DOHH2 (cell line): ENCODE results near the gene CTPS2.

ENCODE experiments used
- H3F3A ChIP-seq: fragments of 200-600 bp; sonication (generic), shearing (Covaris generic); 2 replicates; pipeline ENCODE4 v1.6.0; 2016; ENCODE audit warnings: antibody characterized with exemption, mild to moderate bottlenecking; ENCODE audit not compliant: control insufficient read depth, insufficient read depth
- H3K27ac ChIP-seq: fragments of 200-600 bp; sonication (generic); 2 replicates; pipeline ENCODE4 v1.5.1; 2014; ENCODE audit warnings: low read depth, mild to moderate bottlenecking, low read length, moderate library complexity
- H3K27me3 ChIP-seq: fragments of 200-600 bp; sonication (generic); 2 replicates; pipeline ENCODE4 v1.6.1; 2014; ENCODE audit warnings: mild to moderate bottlenecking, low read length, mixed read lengths; ENCODE audit not compliant: control insufficient read depth
- H3K36me3 ChIP-seq: fragments of 200-600 bp; sonication (generic); 2 replicates; pipeline ENCODE4 v1.6.1; 2014; ENCODE audit warnings: mild to moderate bottlenecking, low read length, moderate library complexity, mixed read lengths; ENCODE audit not compliant: control insufficient read depth
- H3K4me1 ChIP-seq: fragments of 200-600 bp; sonication (generic); 2 replicates; pipeline ENCODE4 v1.6.1; 2014; ENCODE audit warnings: mild to moderate bottlenecking, low read length, mixed read lengths; ENCODE audit not compliant: control insufficient read depth
- H3K4me2 ChIP-seq: fragments of 200-600 bp; sonication (generic); 2 replicates; pipeline ENCODE4 v1.6.0; 2014; ENCODE audit warnings: mild to moderate bottlenecking, low read length, moderate library complexity
- H3K4me3 ChIP-seq: fragments of 200-600 bp; sonication (generic); 2 replicates; pipeline ENCODE4 v1.5.1; 2014; ENCODE audit warnings: mild to moderate bottlenecking, low read length, mixed read lengths
- H3K79me2 ChIP-seq: fragments of 200-600 bp; sonication (generic); 2 replicates; pipeline ENCODE4 v1.6.1; 2014; ENCODE audit warnings: mild to moderate bottlenecking, low read length, mixed read lengths; ENCODE audit not compliant: control insufficient read depth
- H3K9me2 ChIP-seq: fragments of 200-600 bp; sonication (generic); replicated peaks from 2 replicates; pipeline ENCODE4 v1.6.1; 2014; ENCODE audit warnings: mild to moderate bottlenecking, low read length, mixed read lengths; ENCODE audit not compliant: control insufficient read depth
- H3K9me3 ChIP-seq: fragments of 200-600 bp; sonication (generic); 2 replicates; pipeline ENCODE4 v1.6.1; 2014; ENCODE audit warnings: antibody characterized with exemption, low read length, mixed read lengths; ENCODE audit not compliant: control insufficient read depth, insufficient read depth
- H4K20me1 ChIP-seq: fragments of 200-600 bp; sonication (generic); 2 replicates; pipeline ENCODE4 v1.6.0; 2014; ENCODE audit warnings: low read depth, mild to moderate bottlenecking, antibody characterized with exemption, low read length, moderate library complexity; ENCODE audit not compliant: control insufficient read depth, insufficient read depth
- CTCF ChIP-seq: fragments of 200-600 bp; sonication (generic); IDR thresholded peaks from one replicate; pipeline ENCODE4 v1.5.1; 2014; ENCODE audit warnings: antibody characterized with exemption, mild to moderate bottlenecking, low read depth, low read length; ENCODE audit not compliant: poor library complexity, severe bottlenecking
- EZH2phosphoT487 ChIP-seq: fragments of 200-600 bp; sonication (generic); IDR thresholded peaks from 2 replicates; pipeline ENCODE4 v1.6.1; 2017; ENCODE audit warnings: borderline replicate concordance, mild to moderate bottlenecking, antibody characterized with exemption, low read length, moderate library complexity, mixed read lengths

Gene CTPS2

GRCh38 chrX:16705370-16705769 lies 7.1 kb downstream of the CTPS2 start:
- TF ChIP-seq EZH2phosphoT487 (no peak), CTCF (no peak)
- peaks cover 34% of the 10 kb centered on the region for H3K36me3 ChIP-seq
- H3K9me2 ChIP-seq: no peaks in the 10 kb centered on the region

GRCh38 chrX:16702700-16703599 lies 9.5 kb downstream of the CTPS2 start:
- Histone ChIP-seq H3K4me1 (peaks cover 53% of the 10 kb centered on the region), H3K9me2 (no peaks in the 10 kb centered on the region), H4K20me1 (no peaks in the 10 kb centered on the region), H3K79me2 (peaks cover 32% of the 10 kb centered on the region), H3K4me2 (peak overlapping the region; percentile 76; the same call in 1 of the 2 replicates), H3K36me3 (peaks cover 38% of the 10 kb centered on the region), H3K9me3 (no peaks in the 10 kb centered on the region), H3K27me3 (no peaks in the 10 kb centered on the region), H3K27ac (peak overlapping the region; percentile 98), H3F3A (peaks cover 14% of the 10 kb centered on the region), H3K4me3 (no peak overlapping the region)
- TF ChIP-seq EZH2phosphoT487 (no peak), CTCF (no peak)

More at GRCh38 chrX:16705370-16705769, 7.1 kb downstream of the CTPS2 start:
- Histone ChIP-seq H3K27me3 (no peaks in the 10 kb centered on the region), H3K4me3 (peak overlapping the region; percentile 52), H3K4me1 (peaks cover 77% of the 10 kb centered on the region), H3K4me2 (peak overlapping the region; percentile 60), H3K27ac (peak overlapping the region; percentile 98), H4K20me1 (no peaks in the 10 kb centered on the region), H3F3A (peaks cover 14% of the 10 kb centered on the region), H3K79me2 (peaks cover 55% of the 10 kb centered on the region), H3K9me3 (no peaks in the 10 kb centered on the region)

DNA sequence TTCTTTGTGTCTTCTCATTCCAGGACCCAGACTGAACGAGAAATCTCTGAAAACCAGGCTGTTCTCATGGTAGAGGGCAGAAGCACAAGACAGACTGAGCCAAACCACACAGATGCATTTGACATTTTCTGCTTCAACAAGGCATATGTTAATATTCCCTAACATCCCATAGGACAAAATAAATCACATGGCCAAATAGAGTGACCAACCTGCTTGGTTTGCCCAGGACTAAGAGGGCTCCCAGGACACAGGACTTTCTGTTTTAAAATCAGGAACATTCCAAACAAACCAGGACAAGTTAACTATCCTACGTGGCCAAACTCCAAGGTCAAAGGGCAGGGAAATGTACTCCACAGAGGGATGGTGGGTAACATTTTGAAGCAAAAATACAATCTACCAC lies 11.7 kb downstream of the CTPS2 start:
- Histone ChIP-seq H3K9me2 (no peaks in the 10 kb centered on the region), H3K4me3 (no peak overlapping the region), H3K79me2 (peaks cover 24% of the 10 kb centered on the region), H4K20me1 (no peaks in the 10 kb centered on the region), H3K4me2 (no peak overlapping the region), H3F3A (peaks cover 20% of the 10 kb centered on the region), H3K36me3 (peaks cover 38% of the 10 kb centered on the region), H3K27ac (no peak overlapping the region), H3K4me1 (peaks cover 31% of the 10 kb centered on the region), H3K9me3 (no peaks in the 10 kb centered on the region), H3K27me3 (no peaks in the 10 kb centered on the region)
- TF ChIP-seq CTCF (no peak), EZH2phosphoT487 (no peak)
